NOMO-1 (cell line): ENCODE data around the gene SELPLG.

Experiments used
- DNase-seq, 2 experiments: peaks; one replicate each; lab custom pipeline; 2025; ENCODE audit not compliant: unreplicated experiment in 2 of 2; lab: John Stamatoyannopoulos, UW

Gene SELPLG

DNA sequence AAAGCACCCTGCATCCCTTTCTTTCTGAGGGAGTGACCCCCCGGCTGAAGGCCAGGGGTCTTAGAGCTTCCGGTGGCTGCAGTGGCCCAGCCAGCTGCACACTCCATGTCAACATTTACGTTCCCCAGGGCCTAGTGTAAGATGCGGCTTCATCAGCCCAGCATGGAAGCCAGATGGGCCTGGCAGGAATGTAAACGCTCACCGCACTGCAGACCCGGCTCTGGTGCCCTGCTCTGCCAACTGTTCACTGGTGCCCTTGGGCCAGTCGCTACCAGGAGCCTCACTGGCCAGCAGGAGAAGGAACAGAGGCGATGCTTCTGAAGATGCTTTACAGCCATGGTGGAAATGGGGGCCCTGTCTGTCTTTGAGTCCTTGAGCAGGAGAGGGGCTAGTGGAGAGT is 27.2 kb downstream of the SELPLG start:
- DNase-seq: no peak

DNA sequence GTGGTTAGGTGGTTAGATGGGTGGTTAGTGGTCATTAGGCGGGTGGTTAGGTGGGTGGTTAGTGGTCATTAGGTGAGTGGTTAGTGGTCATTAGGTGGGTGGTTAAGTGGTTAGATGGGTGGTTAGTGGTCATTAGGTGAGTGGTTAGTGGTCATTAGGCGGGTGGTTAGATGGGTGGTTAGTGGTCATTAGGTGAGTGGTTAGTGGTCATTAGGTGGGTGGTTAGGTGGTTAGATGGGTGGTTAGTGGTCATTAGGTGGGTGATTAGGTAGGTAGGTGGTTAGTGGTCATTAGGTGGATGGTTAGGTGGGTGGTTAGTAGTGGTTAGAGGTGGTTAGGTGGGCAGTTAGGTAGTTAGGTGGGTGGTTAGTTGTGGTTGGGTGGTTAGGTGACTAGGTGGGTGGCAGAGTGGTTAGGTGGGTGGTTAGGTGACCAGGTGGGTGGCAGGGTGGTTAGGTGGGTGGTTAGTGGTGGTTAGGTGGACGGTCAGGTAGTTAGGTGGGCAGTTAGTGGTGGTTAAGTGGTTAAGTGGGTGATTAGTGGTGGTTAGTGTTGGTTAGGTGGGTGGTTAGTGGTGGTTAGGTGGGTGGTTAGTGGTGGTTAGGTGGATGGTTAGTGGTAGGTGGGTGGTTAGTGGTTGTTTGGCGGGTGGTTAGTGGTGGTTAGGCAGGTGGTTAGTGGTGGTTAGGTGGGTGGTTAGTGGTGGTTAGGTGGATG is 27.8 kb downstream of the SELPLG start:
- DNase-seq: no peak

DNA sequence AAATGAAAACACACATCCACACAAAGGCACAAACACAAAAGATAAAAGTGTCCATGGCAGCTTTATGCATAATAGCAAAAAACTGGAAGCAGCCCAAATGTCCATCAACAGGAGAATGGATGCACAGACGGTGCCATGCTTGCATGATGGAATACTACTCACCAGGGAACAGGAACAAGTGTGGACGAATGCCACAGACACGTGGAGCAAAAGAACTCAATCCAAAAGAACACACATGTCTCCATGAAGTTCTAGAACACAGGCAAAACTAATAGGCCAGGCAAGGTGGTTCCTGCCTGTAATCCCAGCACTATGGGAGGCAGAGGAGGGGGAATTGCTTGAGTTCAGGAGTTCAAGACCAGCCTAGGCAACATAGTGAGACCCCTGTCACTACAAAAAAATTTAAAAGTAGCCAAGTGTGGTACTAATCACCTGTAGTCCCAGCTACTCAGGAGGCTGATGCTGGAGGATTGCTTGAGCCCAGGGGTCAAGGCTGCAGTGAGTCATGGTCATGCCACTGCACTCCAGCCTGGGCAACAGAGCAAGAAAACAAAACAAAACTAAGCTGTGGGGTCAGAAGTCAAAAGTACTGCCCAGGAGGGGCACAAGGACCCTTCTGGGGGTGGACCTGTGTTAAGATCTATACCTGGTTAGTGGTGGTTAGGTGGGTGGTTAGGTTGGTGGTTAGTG is 28.5 kb downstream of the SELPLG start:
- no peak for DNase-seq

DNA sequence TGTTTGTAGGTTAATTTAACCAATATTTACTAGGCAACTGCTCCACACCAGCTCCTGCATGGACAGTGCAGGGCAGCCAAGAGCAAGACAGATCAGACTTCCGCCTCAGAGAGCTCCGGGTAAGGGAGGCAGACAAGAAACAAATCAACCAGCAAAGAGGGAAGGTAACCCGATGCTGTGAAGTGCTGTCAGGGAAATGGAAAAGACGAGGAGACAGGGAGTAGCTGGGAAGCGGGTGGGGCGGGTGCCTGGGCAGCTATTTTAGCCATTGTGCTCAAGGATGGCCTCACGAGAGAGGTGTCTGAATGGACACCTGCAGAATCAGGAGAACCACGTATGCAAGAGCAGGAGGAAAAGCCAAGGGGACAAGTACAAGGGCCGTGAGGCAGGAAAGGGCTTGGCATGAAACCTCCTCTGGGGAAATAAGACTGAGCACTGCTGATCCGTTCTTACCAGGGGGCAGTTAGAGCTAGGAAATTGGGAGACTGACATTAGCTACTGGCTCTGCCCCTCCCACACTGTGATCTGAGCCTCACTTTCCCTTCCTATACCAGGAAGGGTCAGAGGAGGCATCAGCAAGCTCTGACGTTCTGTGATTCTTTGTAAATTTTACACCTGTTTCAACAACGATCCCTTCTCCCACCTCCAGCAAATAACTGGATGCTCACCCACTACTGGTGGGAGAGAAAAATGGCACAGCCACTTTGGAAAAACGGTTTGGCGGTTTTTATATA is 29.3 kb downstream of the SELPLG start:
- DNase-seq: no peak

DNA sequence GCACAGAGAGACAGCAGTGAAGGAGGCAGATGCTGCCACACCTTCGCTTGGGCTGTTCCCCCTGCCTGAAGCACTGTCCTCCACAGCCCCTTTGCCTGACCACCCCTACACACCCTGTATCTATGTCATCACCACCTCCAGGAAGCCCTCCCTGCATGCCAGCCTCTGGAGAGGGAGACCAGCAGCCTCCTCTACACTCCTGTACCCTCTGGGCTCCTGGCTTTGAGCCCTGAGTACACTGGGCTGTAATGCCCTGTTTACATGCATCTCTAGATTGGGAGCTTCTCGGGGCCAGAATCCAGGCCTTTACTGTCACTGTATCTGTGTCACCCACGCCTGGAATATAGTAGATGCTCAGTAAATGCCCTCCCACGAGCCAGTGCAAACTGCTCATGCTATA is 30.0 kb downstream of the SELPLG start:
- no peak for DNase-seq

DNA sequence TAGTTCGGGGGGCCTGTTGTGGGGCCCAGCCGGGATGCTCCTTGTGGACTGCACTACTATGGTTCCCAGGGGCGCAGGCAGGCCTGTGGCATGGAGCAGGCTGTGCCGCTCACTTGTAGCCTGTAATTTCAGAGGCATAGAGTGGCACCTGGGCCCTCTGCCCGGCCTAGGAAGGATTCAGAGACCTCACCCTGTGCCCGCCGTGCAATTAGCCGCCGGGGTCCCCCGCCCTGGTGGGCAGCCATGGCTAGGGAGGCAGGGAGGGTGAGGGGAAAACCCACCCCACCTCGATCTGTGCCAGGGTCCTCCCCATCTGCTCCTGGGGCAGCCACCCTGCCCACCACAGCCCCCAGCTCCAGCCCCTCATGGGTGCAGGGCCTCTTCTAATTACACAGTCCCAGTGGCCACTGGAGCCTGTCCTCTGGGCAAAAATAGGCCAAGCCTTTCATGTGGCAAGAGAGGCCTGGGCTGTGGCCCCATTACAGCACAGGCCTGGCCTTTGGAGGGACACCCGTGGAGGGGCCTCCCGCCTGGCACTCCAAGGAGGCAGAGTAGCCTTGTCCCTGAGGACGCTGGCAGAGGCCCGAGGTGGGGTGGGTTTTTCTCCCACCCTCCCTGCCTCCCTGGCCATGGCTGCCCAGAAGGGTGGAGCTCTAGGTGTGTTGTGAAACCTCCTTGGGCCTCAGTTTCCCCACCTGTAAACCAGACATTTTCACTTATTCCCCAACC is 30.6 kb downstream of the SELPLG start:
- DNase-seq: no peak

DNA sequence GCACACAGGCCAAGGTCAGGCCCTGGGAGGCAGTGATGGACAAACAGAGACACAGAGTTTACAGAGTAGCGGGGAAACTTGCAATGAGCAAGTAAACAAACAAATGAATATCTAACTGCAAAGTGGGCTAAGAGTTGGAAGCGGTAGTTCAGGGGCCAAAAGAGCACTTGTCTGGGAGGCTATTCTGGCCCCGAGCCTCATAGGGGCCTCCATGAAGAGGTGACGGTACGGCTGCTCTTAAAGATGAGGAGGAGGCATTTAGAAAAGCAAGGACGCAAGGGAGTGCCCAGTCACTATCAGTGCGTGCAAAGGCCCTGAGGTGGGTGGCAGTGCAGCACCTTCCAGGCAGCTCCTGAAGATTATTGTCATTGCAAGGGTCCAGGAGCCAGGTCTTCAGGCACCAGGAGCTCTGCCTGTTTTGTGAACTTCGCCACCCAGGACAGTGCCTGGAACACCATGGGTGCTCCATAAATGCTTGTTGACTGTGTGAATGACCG is 31.4 kb downstream of the SELPLG start:
- DNase-seq: no peak

DNA sequence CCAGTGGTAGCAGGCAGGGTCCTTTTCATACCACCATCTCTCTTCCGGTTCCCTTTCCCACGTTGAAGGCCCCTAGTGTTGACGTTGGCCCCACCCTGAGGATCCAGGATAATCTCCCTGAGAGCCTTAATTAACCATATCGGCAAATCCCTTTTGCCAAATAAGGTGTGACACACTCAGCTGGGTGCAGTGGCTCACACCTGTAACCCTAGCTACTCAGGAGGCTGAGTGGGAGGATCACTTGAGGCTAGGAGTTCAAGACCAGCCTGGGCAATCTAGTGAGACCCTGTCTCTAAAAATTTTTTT is 33.0 kb downstream of the SELPLG start:
- no peak for DNase-seq

DNA sequence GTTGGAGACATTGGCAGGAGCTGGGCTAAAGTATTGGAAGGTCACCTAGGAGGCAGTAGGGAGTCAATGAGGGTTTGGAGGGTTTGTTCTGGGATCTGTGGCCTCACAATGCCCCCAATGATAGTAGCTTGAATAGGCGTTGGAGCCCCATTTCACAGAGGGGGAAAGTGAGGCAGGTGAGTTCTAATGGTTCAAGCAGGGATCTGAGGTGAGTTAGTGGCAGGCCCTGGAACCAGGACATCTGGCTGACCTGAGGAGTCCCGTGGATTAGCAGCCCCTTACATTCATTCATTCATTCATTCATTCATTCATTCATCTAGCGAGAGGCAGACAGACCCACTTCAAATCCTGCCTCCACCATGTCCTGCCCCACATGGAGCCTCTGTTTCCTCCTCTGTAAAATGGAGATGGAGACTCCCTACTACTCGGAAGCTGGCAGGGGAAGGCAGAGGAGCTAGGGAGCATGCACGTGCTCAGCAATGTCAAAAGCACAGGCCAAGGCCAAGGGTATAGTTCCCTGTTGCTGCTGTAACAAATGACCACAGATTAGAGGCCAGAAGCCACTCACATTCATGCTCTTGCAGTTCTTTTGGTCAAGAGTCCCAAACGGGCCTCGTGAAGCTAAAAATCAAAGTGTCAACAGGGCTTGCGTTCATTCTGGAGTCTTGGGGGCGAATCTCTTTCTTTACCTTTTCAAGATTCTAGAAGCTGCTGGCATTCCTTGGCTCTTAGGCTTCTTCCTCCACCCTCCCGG is 33.6 kb downstream of the SELPLG start:
- DNase-seq: no peak

DNA sequence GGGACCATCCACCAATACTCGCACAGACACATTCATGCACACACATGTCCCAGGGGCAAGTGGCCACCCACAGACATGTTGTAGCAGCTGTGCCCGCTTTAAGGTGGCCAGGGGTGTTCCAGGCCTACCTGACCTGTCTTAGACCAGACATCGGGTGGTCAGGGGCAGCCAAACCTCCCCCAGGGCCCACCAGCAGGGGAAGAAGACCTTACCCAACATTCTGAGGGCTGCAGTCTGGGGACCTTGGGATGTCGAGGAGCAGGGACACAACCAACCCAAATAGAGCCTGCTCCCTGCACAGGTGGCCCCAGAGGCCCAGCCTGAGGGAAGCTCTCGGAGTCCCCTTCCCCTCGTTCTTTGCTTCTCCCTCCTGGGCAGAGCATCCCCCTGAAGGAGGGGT is 34.2 kb downstream of the SELPLG start:
- no peak for DNase-seq

DNA sequence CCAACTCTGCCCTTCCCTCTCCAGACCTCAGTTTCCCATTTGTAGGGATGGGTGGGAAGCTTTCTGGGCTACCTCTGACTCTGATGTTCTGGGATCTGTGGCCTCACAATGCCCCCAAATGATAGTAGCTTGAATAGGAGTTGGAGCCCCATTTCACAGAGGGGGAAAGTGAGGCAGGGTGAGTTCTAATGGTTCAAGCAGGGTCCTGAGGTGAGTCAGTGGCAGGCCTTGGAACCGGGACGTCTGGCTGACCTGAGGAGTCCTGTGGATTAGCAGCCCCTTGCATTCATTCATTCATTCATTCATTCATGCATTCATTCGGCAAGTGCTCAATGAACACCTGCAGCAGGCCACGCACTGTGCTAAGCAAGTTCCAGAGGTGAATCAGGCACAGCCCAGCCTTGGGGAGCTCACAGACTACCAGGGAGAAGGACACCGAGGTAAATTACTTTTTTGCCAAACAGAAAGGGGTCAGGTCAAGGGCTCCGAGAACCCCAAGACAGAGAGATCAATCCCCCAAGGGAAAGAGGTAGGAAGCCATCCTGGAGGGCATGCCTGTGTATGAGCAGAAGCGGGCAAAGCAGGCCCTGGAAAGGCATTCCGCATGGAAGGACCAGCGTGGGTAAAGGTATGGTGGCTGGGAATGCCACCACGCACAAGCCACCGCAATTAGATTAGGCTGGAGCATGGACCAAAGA is 35.0 kb downstream of the SELPLG start:
- DNase-seq: no peak

DNA sequence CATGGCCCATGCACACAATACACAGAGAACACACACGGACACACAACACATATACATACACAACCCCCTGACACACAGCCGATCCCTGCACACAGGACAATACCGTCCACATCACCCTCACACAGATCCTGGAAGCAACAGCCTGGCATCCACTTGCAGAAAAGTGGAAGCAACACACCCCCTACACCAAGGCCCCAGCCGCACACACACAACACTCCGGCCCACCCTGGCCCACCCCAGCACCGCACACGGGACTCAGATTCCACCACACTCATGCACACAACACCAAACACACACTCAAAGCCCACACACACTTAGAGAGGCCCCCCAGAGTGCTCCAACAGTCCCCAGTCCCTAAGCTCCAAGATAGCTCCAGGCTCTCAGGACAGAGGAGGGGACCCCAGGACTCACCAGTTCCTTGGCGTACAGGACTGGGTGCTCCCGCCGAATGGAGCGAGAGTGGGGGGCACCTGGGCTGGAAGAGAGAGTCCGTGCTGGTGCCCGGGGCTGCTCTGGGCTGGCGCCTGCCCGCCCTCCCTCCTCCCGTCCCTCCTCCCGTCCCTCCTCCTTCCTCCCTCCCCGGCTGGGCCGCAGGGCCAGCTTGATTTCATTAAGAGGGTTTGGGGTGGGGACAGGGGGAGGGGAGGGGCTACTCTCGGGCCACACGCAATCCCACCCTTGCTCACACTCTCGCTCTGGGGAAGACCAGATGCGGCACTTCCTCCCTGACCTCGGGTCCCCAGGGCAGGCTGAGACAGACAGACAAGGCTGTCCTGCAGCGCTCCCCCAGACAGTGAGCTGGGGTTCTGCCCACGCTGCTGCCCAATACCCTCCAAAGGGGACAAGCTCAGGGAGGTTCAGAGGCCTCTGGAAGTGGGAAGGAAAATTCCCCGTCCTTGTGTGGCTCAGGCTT is 35.9 kb downstream of the SELPLG start, which contains the start of gene TMEM119:
TSS of gene TMEM119 (minus strand) at position 526 of the 913 bp plus-strand sequence. CDS start 5,701 bp downstream, outside the sequence.
- DNase-seq: no peak

DNA sequence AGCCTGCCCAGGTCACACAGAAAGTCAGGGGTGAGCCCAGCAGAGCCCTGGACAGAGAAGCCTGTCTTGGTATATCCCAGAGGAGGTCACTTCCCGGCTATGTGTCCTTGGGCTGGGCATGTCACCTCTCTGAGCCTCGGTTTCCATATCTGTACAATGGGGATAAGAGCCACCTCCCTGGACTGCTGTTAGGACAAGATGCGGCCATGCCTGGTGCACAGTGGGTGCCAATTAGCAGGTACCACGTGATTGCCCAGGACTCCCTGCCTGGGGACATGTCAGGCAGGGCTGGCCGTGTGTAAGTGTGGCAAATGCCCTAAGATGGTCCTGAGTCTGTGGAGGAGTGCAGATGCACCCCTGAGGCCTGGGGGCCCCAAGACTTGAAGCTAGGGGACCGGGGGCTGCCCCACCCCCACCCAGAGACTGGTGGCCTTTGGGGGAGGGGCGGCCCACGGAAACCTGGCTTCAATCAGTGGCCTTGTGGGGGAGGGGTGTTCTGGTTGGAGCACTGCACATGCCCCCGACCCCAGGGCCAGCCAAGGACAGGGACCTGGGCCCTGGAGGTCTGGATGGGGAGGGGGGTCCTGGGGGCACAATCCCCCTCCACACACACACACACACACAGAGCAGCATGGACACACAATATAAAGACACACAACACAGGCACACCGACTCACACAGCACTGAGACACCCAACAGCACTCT is 36.7 kb downstream of the SELPLG start:
- no peak for DNase-seq

DNA sequence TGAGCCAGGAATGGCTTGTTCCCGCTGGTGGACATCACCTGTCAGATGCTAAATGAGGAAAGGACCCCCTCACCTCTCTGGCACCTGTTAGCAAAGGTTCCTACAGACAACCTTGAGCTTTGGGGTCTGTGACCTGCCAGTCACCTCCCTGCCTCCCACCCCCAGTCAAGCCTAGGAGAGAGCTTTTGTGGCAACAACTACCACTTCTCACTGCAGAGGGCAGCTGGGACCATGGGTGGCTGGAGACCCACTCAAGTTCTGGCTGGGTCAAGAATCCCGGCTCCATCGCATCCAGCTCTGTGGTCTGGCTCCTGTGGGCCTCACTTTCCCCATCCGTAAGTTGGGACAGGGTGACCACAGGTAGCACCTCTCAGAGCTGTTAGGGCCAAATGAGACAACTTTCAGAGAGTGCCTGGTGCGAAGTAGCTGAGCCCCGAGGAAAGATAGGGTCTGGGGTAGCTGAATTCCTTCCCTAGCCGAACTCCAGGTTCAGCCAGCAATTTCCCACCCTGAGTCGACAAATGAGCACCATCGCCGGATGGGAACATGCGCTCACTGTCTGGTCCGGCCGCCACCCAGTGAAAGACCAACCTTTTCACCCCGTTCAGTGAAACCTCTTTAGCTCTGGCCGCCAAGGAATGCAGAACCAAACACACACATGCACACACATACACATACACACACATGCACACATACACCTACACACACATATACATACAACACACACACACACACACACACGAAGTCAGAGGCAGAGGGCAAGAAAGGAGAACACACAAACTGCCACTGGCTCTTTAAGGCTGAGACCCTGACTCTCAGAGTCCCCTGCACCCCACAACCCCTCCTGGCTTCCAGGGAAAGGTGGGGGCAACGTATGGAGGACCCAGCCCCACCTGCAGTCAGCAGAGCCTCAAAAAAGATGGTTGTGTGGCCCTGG is 37.7 kb downstream of the SELPLG start:
- no peak for DNase-seq

DNA sequence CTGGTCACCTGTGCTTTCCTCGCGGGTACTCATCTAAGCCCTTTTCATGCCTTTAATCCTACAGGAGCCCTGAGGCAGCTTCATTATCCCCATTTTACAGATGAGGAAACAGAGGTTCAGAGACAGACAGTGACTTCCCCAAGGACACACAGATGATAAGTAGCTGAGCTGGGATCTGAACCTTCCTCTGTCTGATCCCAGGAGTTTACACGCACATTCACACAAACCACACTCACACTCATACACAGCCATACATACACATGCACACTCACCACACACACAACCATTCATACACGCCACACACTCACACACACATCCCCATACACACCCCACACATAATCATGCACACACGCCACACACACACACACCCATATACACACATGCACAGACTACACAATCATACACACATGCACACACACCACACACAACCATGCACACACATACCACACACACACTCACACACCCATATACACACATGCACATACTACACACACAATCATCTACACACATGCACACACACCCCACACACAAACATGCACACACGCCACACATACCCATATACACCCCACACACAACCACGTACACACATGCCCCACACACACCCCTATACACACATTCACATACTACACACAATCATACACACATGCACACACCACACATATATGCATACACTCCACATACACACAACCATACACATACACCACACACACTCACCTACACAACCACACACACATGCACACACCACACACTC is 38.6 kb downstream of the SELPLG start:
- DNase-seq: no peak

DNA sequence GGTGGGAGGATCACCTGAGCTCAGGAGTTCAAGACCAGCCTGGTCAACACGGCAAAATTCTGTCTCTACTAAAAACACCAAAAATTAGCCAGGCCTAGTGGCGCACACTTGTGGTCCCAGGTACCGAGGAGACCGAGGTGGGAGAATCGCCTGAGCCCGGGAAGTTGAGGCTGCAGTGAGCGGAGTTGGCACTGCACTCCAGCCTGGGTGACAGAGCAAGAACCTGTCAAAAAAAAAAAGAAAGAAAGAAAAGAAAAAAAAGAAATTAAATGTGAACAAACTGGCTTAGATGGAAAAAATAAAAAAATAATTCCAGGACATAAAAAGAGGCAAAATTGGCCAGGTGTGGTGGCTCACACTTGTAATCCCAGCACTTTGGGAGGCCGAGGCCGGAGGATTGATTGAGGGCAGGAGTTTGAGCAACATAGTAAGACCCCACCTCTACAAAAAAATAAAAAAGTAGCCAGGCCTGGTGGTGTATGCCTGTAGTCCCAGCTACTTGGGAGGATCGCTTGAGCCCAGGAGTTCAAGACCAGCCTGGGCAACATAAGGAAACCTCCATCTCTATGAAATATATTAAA is 39.3 kb downstream of the SELPLG start:
- no peak for DNase-seq
